H1 (cell line): ENCODE measurements around the gene DIP2C.

Experiments
- CEBPB ChIP-seq: IDR thresholded peaks from 2 replicates; pipeline ENCODE4 v1.6.1; 2012; ENCODE audit warnings: low read depth, low read length
- CTCF ChIP-seq, 3 experiments: IDR thresholded peaks; 1 replicate in 2 of 3; 2 replicates in 1 of 3; pipeline versions ENCODE4 v1.5.1 to v1.6.1; 2011; ENCODE audit warnings: low read length in 3 of 3, mild to moderate bottlenecking in 3 of 3, inconsistent platforms in 2 of 3, low read depth in 1 of 3, moderate library complexity in 1 of 3; ENCODE audit not compliant: insufficient read depth in 1 of 3; ENCODE audit errors: control extremely low read depth in 1 of 3
- EGR1 ChIP-seq: IDR thresholded peaks from 2 replicates; pipeline ENCODE4 v1.6.1; 2011; ENCODE audit warnings: low read depth, low read length, borderline replicate concordance
- EZH2 ChIP-seq: fragments of 200-600 bp; sonication (generic); IDR thresholded peaks from 2 replicates; pipeline ENCODE4 v1.7.1; 2012; ENCODE audit warnings: low read depth, mild to moderate bottlenecking, moderate library complexity, low read length, inconsistent platforms; ENCODE audit not compliant: severe bottlenecking
- GABPA ChIP-seq: IDR thresholded peaks from 2 replicates; pipeline ENCODE4 v1.6.1; 2011; ENCODE audit warnings: mild to moderate bottlenecking, low read length, moderate library complexity, borderline replicate concordance; ENCODE audit not compliant: insufficient read depth
- HDAC6 ChIP-seq: IDR thresholded peaks from one replicate; pipeline ENCODE4 v1.7.1; 2012; ENCODE audit warnings: low read depth, mild to moderate bottlenecking, inconsistent platforms, low read length, moderate library complexity
- JUND ChIP-seq: IDR thresholded peaks from 2 replicates; pipeline ENCODE4 v1.6.1; 2011; ENCODE audit warnings: mild to moderate bottlenecking, improper control_type of control experiment, low read length
- MAFK ChIP-seq: IDR thresholded peaks from 2 replicates; pipeline ENCODE4 v1.6.1; 2012; ENCODE audit warnings: low read depth, mild to moderate bottlenecking, improper control_type of control experiment, low read length
- MAX ChIP-seq: IDR thresholded peaks from 2 replicates; pipeline ENCODE4 v1.6.1; 2012; ENCODE audit warnings: inconsistent platforms
- POLR2A ChIP-seq, 2 experiments: IDR thresholded peaks; 1 replicate in 1 of 2; 2 replicates in 1 of 2; pipeline ENCODE4 v1.6.1; 2011; ENCODE audit warnings: low read depth in 2 of 2, low read length in 2 of 2, mild to moderate bottlenecking in 2 of 2; ENCODE audit errors: control extremely low read depth in 1 of 2
- POLR2AphosphoS5 ChIP-seq: IDR thresholded peaks from 2 replicates; pipeline ENCODE4 v1.6.1; 2011; ENCODE audit warnings: low read depth, low read length
- RNF2 ChIP-seq: fragments of 200-900, 300-1000 bp; sonication (generic); IDR thresholded peaks from 2 replicates; pipeline ENCODE4 v1.7.1; 2016; ENCODE audit warnings: borderline replicate concordance, low read depth, mild to moderate bottlenecking, antibody characterized with exemption, low read length; ENCODE audit not compliant: poor library complexity, severe bottlenecking; ENCODE audit errors: missing control alignments
- SP1 ChIP-seq: IDR thresholded peaks from 2 replicates; pipeline ENCODE4 v1.6.1; 2011; ENCODE audit warnings: low read depth, low read length
- TAF1 ChIP-seq: IDR thresholded peaks from 2 replicates; pipeline ENCODE4 v1.6.1; 2011; ENCODE audit warnings: mild to moderate bottlenecking, low read depth, low read length

GRCh38 chr10:677750-678661 is 11.5 kb downstream of the DIP2C start:
- TF ChIP-seq POLR2AphosphoS5 (no peak), CEBPB (no peak), SP1 (no peak), POLR2A (IDR thresholded peaks at IDR 0.05; ENCODE audit: control extremely low read depth in 1 of 2, low read depth in 2 of 2, low read length in 2 of 2) (no peak), CTCF (IDR thresholded peaks at IDR 0.05; ENCODE audit: control extremely low read depth in 1 of 3, insufficient read depth in 1 of 3, low read depth in 1 of 3, low read length in 3 of 3) (no peak), EGR1 (no peak), MAX (no peak), TAF1 (no peak), EZH2 (no peak), MAFK (no peak), JUND (no peak), HDAC6 (no peak), GABPA (no peak), RNF2 (no peak)
